TTC549 (cell line): ENCODE data around the gene ZFYVE16.
"Not testable (repeated sequence)": the region's sequence is repeated elsewhere in the genome, so short reads cannot be mapped to it uniquely, and the experiment has no call there.

Experiments
- FAIRE-seq: peaks from 2 replicates; lab custom pipeline; 2012; peaks lifted over from hg19 to GRCh38; lab: Jason Lieb, UNC

Gene ZFYVE16

GRCh38 chr5:80487829-80488721, 80.2 kb downstream of the ZFYVE16 start, which contains the start of gene FAM151B:
Gene FAM151B (plus strand): TSS chr5:80488100. CDS start chr5:80488124, 24 bp downstream.
- FAIRE-seq = no peak

- no peak for FAIRE-seq
Measured at GRCh38 chr5:80491296-80491695, 83.4 kb downstream of the ZFYVE16 start.

- FAIRE-seq = no peak
Measured at GRCh38 chr5:80492741-80493140, 84.9 kb downstream of the ZFYVE16 start.

GRCh38 chr5:80493443-80493842, 85.6 kb downstream of the ZFYVE16 start:
- not testable (repeated sequence) for FAIRE-seq

- no peak for FAIRE-seq
Measured at GRCh38 chr5:80495891-80496290, 88.0 kb downstream of the ZFYVE16 start.

- no peak for FAIRE-seq
Measured at GRCh38 chr5:80502800-80503199, 94.9 kb downstream of the ZFYVE16 start.

- no peak for FAIRE-seq
Measured at GRCh38 chr5:80503641-80504040, 95.8 kb downstream of the ZFYVE16 start.

- FAIRE-seq = no peak
Measured at GRCh38 chr5:80504833-80505232, 97.0 kb downstream of the ZFYVE16 start.

GRCh38 chr5:80507663-80508062, 99.8 kb downstream of the ZFYVE16 start:
- FAIRE-seq = no peak

- FAIRE-seq = no peak
Measured at GRCh38 chr5:80508844-80509243, 101.0 kb downstream of the ZFYVE16 start.

GRCh38 chr5:80509362-80509761, 101.5 kb downstream of the ZFYVE16 start:
- FAIRE-seq = no peak

- FAIRE-seq = no peak
Measured at GRCh38 chr5:80516826-80517225, 109.0 kb downstream of the ZFYVE16 start.
